HG03196 (cell line): ENCODE data around the gene GBF1.
"Not testable (repeated sequence)": the region's sequence is repeated elsewhere in the genome, so short reads cannot be mapped to it uniquely, and the experiment has no call there.

Experiments used
- ATAC-seq: cut with Tn5 transposase; IDR thresholded peaks from one replicate; pipeline ENCODE4 v1.9.1; 2021; ENCODE audit not compliant: unreplicated experiment

The GBF1 gene

DNA sequence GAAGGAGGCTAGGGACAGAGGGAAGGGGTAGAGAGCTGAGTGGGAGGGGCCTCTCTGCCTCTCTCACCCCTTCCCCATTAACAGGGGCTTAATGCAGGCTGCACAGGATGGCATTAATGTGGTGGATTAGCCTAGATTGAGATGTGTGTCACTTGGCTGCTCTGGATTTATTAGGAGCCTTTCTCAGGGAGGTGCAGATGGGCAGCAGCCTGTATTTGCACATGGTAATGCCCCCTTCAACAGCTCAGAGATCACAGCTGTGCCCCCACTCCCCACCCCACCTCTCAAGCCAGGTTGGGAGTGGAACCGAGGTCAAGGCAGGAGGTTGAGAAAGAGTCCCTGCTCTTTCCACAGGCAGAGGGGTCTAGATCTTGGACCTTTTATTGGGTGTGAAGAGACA lies 11.3 kb upstream of the GBF1 start:
- no peak for ATAC-seq

DNA sequence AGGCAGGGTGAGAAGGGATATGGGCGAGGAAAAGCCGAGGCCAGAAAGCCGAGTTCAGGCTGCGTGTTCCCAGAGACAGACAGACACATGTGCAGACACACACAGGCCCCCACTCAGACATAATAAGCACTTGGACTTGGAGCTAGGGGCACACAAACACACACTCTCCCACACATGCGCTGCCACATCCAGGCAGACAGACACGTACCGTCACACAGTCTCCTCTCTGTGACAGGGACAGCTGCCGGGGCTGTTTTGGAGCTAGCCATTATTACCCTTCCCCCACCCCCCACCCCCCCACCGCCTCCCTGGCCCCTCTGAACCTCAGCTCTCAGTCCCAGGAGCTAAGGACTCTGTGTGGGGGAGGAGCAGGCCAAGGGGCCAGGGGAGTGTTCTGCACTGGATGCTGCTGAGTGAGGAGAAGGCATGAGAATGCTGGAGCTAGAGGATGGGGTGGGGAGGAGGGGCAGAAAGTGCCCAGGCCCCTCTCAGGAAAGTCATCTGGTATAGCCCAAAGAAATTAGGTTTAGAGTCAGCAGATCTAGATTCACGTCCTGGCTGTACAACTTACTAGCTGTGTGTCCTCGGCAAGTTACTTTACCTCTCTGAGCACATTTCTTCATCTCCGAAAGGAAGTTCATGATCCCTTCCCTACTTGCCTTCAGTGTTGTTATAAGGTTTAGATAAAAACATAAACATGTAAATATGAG lies 10.3 kb upstream of the GBF1 start:
- ATAC-seq = no peak

DNA sequence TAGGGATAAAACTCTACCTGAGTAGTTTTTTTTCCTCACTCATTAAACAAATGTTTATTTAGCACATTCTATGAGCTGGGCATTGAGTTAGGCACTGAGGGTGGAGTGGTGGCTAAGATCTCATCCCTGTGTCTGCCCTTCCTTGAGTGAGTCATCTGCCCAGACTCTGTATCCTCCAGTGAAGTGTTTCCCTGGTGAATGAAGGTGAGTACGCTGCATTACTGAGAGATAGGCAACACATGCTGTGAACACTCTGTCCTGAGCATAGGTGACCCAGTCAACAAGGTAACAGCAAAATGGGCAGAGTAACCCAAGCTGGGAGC lies 9.8 kb upstream of the GBF1 start:
- no peak for ATAC-seq

DNA sequence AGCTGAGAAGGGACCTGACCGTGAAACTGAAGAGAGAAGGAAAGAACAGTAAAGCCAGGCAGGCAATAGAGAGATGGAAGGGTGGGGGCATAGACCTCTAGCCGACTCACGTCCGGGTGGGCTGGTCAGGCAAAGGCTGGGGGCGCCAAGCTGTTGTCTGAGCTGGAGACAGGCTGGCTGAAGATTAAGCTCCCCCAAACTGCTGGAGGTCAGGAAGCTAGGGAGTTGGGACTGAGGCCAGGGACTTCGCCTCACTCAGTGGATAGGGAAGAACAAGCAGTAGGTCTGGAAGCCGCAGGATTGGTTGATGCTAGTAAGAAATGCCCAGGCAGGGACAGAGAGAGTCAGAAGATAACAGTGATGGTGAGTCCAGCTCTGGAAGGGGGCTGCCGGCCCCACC lies 9.3 kb upstream of the GBF1 start:
- no peak for ATAC-seq

DNA sequence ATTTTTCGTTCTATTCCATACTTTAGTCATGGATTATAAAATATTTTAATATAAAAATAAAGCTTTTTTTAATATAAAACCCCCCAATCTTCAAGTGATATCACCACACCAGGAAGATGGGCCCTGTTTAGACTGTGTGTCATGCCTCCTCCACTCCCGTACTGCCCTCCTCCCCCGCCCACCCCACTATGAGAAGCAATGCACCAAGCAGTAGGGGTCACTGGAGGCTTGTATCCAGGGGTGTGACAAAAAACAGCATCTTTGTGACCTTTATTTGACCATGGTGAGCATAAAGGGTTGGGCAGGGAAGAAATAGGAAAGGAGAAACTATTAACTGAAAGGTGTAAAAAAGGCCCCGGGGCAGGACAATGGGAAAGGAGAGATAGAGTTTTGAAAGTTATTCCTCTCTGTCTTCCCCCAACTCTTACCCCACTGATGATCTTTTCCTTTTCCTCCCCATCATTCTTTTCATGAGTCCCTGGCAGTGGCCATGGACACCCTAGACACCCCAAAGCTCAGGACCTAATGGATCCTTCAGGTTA lies 7.5 kb upstream of the GBF1 start:
- no peak for ATAC-seq

DNA sequence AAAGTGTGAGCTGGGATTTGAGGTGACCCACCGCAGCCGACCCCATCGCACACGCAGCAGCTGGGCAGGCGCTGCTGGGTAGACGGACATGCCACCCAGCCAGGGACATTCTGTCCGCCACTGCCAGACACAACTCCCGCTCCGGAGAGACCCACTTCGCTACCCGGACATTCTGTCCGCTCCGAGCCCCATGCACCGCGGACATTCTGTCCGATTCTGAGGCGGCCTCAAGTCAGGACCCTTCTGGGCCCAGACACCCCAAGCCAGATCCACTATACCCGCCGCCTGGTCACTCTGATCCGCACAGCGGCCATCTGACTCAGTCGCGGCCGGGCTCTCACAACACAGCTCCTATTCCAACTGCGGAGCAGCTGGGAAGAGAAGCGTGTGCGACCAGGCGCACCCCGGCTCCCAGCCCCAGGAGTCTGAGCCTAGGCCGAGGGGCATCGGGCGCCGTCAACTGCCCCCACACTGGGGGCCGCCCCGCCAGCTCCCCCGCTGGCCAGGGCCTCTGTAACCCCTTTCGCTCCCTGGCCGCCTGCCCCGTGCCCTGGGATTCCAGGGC lies 4.8 kb upstream of the GBF1 start:
- ATAC-seq = no peak

DNA sequence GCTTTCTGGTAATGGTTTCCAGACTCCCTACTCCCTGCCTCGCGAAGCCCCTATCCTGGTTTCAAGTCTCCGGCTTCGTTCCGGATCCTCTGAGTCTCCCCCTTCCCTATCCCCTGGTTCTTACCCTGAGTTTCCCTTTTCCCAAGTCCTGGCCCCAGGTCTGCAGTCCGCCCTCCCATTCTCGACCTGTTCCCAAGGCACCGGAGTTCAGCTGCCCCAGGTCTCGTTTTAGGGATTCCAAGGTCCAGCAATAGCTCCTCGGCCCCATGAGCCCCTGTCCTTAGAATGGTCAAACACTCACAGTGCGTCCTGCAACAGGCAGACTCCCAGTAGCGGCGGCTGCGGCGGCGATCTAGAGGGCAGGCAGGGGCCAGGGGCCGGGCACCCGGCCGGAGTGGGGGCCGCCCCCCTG lies 4.3 kb upstream of the GBF1 start:
- no peak for ATAC-seq

DNA sequence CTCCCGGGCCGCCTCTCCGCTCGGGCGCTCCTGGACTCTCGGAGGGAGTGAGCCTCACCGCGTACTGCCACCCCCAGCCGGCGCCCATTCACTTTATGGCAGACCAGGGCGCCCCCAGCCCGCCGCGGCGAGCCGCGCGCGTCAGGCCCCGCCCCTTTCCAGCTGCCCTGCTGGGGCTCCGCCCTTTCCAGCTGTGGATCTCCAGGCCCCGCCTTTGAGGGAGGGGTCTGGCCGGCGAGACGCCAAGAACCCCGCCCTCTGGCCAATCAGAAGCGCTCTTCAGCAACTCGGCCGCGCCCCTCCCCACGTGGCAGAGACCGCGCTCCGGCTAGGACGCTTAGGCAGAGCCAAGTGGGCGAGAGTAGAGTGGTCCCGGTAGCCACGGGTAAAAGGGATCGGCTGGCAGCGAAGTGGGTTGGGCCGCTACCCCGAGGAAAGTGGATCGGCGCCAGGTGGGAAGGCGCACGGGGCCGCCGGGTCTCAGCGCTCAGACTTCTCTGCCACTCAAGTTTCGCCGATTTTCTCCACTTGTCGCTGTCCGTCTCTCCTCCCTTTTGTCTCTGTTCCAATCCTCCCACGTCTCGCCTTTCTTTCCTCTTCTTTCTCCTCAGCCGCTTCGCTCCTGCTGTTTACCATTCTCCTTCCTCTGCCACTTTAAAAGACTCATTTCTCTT lies 3.8 kb upstream of the GBF1 start, which contains the start of gene PITX3:
Gene PITX3, minus strand, starts transcription at position 69 of the 674 bp plus-strand sequence. CDS start 9,432 bp downstream, outside the sequence.
- ATAC-seq = peak; percentile 42

DNA sequence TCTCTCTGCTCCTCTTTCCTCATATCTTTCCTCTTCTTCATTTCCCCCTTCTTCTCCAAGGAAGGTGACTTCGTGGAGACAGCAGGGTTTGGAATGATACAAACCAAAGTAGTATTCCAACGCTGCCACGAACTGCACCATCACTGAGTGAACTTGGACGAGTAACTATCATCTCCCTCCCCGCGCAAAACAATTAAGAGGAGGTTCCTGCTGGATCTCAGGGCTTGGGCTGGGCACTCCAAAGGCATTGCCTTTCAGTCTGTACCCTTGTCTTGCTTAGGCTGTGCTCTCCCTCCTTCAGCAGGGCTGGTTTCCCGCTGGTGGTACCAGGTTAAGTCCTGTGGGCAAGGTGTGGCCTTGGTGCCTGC lies 3.2 kb upstream of the GBF1 start:
- ATAC-seq = no peak

DNA sequence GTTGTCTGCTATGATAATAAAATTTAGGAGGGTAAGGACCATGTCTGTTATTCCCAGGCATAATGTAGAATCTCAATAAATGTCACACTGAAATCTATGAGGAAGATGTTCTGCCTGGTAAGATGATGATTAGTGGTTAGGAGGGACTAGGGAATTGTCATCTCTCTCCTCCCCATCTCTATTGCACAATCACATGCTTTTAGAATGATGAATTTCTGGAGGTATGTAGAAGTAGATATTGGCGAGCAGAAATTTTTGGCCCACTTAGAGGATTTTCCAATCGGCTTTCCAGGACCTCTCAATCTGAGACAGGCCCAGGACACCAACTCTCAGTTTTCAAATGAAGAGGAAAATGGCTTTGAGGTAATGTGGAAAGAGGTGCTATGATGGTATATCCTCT lies 2.0 kb upstream of the GBF1 start:
- ATAC-seq = no peak

DNA sequence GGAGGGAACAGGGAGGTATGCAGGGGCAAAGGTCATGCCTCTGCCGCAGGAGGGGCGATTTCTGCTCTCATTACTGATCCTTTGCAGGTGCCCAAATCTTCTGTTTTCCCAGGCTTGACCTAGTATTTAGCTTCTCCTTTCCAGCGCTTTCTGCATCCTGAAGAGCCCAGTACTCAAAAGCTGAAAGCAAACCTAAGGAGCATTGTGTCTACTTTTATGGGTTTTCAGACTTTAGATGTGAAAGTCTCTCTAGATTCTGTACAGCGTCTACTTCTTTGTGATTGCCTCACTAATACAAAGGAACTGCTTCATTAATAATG lies 560 bp downstream of the GBF1 start:
- ATAC-seq = no peak

DNA sequence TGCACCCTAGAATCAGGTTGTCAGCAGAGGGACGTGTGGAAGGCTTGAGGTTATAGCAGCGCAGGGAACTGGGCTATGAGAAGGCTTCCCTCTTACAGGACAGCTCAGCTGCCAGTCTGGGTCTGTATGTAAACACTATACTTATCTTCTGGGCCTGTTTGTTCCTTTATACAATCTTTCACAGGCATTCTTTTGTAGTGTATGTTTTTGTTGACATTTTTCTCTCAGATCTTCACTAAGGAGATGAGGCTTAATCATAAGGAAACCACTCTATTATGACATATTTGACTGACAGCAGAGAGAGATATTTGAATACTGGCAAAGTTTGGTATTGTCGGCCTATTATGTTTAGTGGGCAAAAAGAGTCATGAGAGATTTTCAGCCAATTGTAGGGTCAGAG lies 929 bp downstream of the GBF1 start:
- ATAC-seq = no peak

DNA sequence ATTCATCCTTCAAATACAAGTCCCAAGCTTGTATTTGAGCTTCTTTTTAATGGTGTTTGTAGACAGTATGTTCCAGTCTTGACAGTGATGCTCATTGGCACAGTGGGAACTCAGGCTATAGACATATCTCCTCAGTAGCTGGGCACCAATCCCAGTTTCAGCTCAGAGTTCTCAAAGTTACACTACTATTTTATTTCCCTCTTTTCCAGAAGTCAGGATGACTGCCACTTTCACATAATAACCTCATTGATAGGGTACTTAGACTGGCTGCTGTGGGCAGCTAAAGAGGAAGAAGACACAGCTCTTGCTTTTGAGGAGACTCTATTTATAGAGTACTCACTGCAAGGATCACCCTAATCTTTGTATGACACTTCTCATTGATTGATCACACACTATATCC lies 2.4 kb downstream of the GBF1 start:
- ATAC-seq = no peak

DNA sequence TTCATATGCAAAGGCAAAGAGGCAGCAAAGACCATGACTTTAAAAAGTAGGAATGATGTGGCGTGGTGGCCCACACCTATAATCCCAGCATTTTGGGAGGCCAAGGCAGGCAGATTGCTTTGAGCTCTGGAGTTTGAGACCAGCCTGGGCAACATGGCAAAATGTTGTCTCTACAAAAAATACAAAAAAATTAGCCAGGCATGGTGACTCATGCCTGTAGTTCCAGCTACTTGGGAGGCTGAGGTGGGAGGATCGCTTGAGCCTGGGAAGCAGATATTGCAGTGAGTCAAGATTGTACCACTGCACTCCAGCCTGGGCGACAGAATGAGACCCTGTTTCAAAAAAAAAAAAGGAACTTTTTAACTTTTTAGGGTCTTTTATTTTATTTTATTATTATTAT lies 7.2 kb downstream of the GBF1 start:
- not testable (repeated sequence) for ATAC-seq

DNA sequence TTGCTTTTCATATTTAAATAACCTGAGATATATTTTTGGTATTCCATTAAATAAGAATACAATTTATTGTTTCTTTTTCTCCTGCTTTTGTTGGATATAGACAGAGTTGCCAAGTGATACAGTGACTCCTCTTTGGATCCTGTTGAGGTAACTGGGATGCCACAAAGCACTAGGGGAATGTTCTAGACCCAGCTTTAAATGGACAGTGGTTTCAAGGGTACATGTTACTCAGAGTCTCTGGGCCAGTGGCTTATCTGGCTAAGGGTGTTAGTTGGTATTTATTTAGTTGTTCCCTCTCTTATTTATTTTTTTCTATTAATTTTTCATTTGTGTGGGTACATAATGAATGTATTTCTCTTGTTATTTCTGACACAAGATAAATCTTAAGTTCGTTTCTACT lies 9.1 kb downstream of the GBF1 start:
- ATAC-seq = no peak

DNA sequence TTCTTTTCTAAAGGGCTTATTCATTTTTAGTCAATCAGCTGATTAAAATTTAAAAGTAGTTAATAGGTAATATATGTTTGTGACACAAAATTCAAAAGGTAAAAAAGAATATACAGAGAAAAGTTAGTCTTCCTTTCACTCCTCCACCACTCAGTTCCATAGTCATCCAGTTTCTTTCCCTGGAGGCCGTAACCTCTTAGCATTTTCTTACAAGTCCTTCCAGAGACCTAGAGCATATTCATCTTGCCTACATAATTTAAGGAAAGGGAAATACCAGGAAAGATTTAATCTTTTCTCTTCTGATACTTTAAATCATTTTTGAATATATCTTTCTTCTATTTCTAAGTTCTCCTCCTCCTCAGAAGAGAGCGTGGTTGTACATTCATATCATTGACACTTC lies 10.1 kb downstream of the GBF1 start:
- no peak for ATAC-seq

DNA sequence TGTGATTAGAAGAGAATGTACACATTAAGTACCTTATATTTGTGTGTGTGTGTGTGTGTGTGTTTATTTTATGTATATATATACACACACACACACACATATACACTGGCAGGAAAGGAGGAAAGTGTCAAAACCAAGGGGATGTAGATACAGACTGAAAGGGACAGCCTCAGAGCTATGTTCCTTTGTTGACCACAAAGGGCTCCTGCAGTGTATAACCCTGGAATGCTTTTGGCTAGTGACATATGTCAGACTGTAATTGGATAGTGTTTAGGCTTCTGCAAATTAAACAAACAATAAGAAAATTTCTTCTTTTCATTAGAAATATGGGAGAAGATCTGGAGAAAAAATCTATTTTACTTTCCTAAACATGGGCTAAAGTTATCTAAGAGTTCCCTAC lies 15.9 kb downstream of the GBF1 start:
- no peak for ATAC-seq

DNA sequence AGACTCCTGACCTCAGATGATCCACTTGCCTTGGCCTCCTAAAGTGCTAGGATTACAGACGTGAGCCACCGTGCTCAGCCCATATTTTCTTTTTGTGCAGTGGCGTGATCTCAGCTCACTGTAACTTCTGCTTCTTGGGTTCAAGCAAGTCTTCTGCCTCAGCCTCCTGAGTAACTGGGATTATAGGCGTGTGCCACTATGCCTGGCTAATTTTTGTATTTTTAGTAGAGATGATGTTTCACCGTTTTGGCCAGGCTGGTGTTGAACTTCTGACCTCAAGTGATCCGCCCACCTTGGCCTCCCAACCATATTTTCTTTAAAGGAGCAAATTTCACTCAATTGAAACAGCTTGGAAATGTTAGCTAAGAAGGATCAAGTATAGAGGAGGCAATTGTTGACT lies 16.5 kb downstream of the GBF1 start:
- ATAC-seq = no peak

DNA sequence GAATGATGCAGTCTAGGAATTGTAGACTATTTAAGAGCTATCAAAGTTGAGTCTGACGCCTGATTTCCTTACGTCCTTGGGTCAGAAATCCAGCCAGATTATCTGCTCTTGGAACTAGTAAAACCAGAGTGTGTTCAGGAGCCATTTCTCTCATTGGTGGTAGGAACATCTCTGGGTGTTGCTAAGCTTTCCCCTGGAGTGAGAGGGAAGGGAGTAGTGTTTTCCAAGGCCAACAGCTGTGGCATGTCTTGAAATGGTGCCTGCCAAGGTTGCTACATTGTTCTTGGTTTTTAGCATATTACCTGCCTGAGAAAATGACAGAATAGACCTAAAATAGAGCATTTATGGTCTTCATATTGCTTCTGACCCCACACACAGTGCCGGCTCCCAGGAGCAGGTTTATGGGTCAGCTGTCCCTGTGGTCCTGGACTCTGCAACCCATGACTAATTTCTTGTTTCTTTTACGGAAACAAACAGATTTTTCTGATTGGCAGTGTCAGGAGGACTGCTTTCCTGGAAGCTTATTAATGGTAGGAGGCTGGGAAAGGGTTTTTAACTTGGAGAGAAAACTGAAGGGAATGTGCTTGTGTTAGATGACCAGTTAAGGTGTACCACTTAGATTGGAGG lies 17.5 kb downstream of the GBF1 start:
- no peak for ATAC-seq

DNA sequence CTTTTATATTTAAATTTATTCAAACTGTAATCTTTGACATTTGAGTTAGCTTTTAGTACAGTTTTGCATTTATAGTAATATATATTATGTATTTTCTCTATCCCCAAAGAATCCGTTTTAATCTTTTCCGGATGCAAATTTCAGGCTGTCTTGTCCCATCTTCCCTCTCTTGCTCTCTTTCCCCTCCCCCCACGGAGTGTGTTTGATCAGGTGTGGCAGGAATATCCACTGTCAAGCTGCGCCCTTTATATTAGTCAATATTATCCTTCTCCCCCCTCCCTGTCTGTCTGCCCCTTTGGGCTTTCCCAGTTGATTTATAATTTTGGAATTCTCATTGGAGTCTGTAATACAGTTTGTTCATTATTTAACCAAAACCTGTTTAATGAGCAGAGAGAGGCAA lies 19.0 kb downstream of the GBF1 start:
- ATAC-seq = no peak

DNA sequence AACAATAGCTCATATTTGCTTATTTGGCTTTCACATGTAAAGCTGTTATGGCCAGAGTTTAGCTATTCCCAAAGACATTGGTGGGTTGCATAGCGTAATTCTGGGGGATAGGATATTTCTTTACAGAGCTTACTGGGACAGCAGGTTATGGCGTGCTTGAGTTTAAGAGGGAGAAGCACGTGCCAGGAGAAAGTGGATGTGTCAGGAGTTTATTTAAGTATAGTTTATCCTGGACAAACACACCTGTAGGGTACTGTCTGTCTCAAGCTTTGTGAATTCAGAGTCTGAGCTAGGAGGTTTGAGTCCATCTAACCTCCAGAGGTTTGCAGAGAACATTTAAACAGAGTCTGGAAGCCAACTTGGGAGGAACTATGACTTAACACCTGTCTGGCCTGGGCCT lies 21.3 kb downstream of the GBF1 start:
- ATAC-seq = no peak

DNA sequence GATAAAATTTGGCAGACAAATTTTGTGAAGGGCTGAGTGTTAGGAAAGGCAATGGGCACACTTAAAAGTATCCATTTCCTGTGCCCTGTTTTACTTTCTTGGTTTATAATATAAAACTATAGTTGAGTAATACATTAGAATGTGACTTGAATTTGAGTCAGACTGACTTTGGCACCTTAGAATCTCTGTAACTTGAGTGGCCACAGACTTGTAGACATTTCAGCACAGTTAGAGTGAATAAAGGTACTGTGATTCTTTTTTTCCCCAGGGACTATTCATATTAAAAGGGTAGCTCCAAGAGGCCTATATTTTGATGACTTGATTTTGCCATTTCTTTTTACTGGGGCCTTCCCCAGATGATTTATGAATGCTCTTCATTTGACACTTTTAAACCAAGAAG lies 22.4 kb downstream of the GBF1 start:
- ATAC-seq = no peak
